Mucosa of descending colon (tissue), 3 donors: ENCODE results near the gene CREB5. TPM values are rescaled to one million over a fixed set of nuclear protein-coding genes. Genes with fewer than 3 reads are reported as not detected.

Experiments
- ATAC-seq: fragments of 200-7000 bp; cut with Tn5 transposase; one replicate; pipeline ENCODE4 v1.9.1; 2020; ENCODE audit warnings: mild to moderate bottlenecking, moderate library complexity
- DNase-seq, 3 donors: peaks; one replicate each; pipeline ENCODE4 v3.0.0-alpha.2; 2020
- H3K36me3 ChIP-seq: fragments of 200-600 bp; one replicate; pipeline ENCODE4 v1.8.0; 2021; ENCODE audit warnings: low read depth, mild to moderate bottlenecking
- H3K4me1 ChIP-seq: fragments of 200-600 bp; one replicate; pipeline ENCODE4 v1.8.0; 2021; ENCODE audit warnings: low read depth, mild to moderate bottlenecking
- H3K4me3 ChIP-seq: fragments of 200-600 bp; one replicate; pipeline ENCODE4 v1.8.0; 2021; ENCODE audit warnings: mild to moderate bottlenecking
- H3K9me3 ChIP-seq: fragments of 200-600 bp; one replicate; pipeline ENCODE4 v1.8.0; 2021; ENCODE audit warnings: mild to moderate bottlenecking
- CTCF ChIP-seq: fragments of 200-600 bp; IDR thresholded peaks from one replicate; pipeline ENCODE4 v1.8.0; 2022; ENCODE audit warnings: antibody characterized with exemption, mild to moderate bottlenecking
- intact Hi-C, 2 donors: fragments of 100-400 bp; cut with DNase I in 1 of 2; cut with micrococcal nuclease in 1 of 2; formaldehyde crosslinking; loops; one replicate each; pipeline versions ENCODE4 v1.11.0 to v1.11.1; 2022; cut with DNase I, micrococcal nuclease
- total RNA-seq, 3 donors: library from RNA; stranded (reverse); fragmentation: NEBNext Ultra II Directional in 2 of 3; extraction: Animal tissue kit (Norgen Biotek cat#: 25700) in 2 of 3; gene quantifications; one replicate each; pipeline versions ENCODE4 v1.2.1 to v1.2.4, GENCODE V29; 2021 to 2023
- donor health status: DM: no; HTN: no; CAD: no; lungs with moderate emphysema.
- donor health status: DM: no; HTN: no; CAD: no.
- donor health status: DM: no; HTN: yes; CAD: no.

The CREB5 gene
- total RNA-seq, 3 donors from 2014 or later = 0.61 to 5.4 (median 1.9) TPM

GRCh38 chr7:28448708-28449107 lies 36.4 kb downstream of the CREB5 start:
- Histone ChIP-seq H3K36me3 (no peaks in the 10 kb centered on the region), H3K4me3 (no peak overlapping the region), H3K9me3 (no peaks in the 10 kb centered on the region), H3K4me1 (no peaks in the 10 kb centered on the region)
- intact Hi-C loops = no loop called here
- DNase-seq = no peak
- no peak for TF ChIP-seq CTCF
- ATAC-seq = no peak

- no peaks in the 10 kb centered on the region for H3K9me3 ChIP-seq
- TF ChIP-seq CTCF = no peak
- intact Hi-C loops = no loop called here
- ATAC-seq (no peak), DNase-seq (no peak)
- no peaks in the 10 kb centered on the region for H3K4me1 ChIP-seq
- no peak overlapping the region for H3K4me3 ChIP-seq
- no peaks in the 10 kb centered on the region for H3K36me3 ChIP-seq
These were observed 40.4 kb downstream of the CREB5 start for GRCh38 chr7:28452681-28453080.

- DNase-seq (no peak), ATAC-seq (no peak)
- intact Hi-C loops = no loop called here
- H3K4me3 ChIP-seq = no peak overlapping the region
- H3K36me3 ChIP-seq = no peaks in the 10 kb centered on the region
- no peaks in the 10 kb centered on the region for H3K9me3 ChIP-seq
- no peak for TF ChIP-seq CTCF
- no peaks in the 10 kb centered on the region for H3K4me1 ChIP-seq
These were observed 43.2 kb downstream of the CREB5 start for GRCh38 chr7:28455486-28455885.

- no peak for TF ChIP-seq CTCF
- H3K36me3 ChIP-seq = no peaks in the 10 kb centered on the region
- ATAC-seq = no peak
- no peak for DNase-seq
- H3K9me3 ChIP-seq = no peaks in the 10 kb centered on the region
- intact Hi-C loops = no loop called here
- H3K4me1 ChIP-seq = no peaks in the 10 kb centered on the region
- H3K4me3 ChIP-seq = no peak overlapping the region
These were observed 43.7 kb downstream of the CREB5 start for GRCh38 chr7:28456044-28456443.

- no peak for TF ChIP-seq CTCF
- Histone ChIP-seq H3K36me3 (no peaks in the 10 kb centered on the region), H3K4me1 (no peaks in the 10 kb centered on the region), H3K9me3 (no peaks in the 10 kb centered on the region), H3K4me3 (no peak overlapping the region)
- no peak for DNase-seq
- intact Hi-C loops = no loop called here
- no peak for ATAC-seq
These were observed 46.4 kb downstream of the CREB5 start for GRCh38 chr7:28458732-28459131.

- Histone ChIP-seq H3K4me1 (no peaks in the 10 kb centered on the region), H3K4me3 (no peak overlapping the region), H3K36me3 (no peaks in the 10 kb centered on the region), H3K9me3 (no peaks in the 10 kb centered on the region)
- no peak for TF ChIP-seq CTCF
- DNase-seq = no peak
- intact Hi-C loops = no loop called here
- no peak for ATAC-seq
These were observed 47.0 kb downstream of the CREB5 start for GRCh38 chr7:28459306-28459705.
